K562 (cell line): ENCODE measurements around the gene ADARB2.

Source experiments
- BDP1 ChIP-seq: IDR thresholded peaks from 3 replicates; pipeline ENCODE4 v1.6.1; 2011; ENCODE audit not compliant: insufficient read length, insufficient read depth
- E2F5 ChIP-seq: sonication (generic); formaldehyde crosslinking; IDR thresholded peaks from 2 replicates; pipeline ENCODE4 v1.8.0; 2022; ENCODE audit warnings: mild to moderate bottlenecking, missing genetic modification reagents
- GTF2B ChIP-seq: IDR thresholded peaks from 2 replicates; pipeline ENCODE4 v1.6.1; 2011; ENCODE audit not compliant: insufficient read length; ENCODE audit errors: extremely low read depth
- HDAC6 ChIP-seq: IDR thresholded peaks from 2 replicates; pipeline ENCODE4 v1.6.1; 2012; ENCODE audit warnings: low read depth, mild to moderate bottlenecking, control low read depth, inconsistent platforms, low read length, moderate library complexity
- ZNF175 ChIP-seq: fragments of 200-800 bp; sonication (Bioruptor generic); IDR thresholded peaks from 2 replicates; pipeline ENCODE4 v1.6.1; 2016; ENCODE audit warnings: low read depth, mild to moderate bottlenecking, missing genetic modification characterization, missing compliant biosample characterization

GRCh38 chr10:1408651-1409367 is 328.5 kb downstream of the ADARB2 start:
- no peak for TF ChIP-seq E2F5
- TF ChIP-seq BDP1: no peak
- TF ChIP-seq HDAC6: no peak
- no peak for TF ChIP-seq ZNF175 (CRISPR knock-in tag)
- no peak for TF ChIP-seq GTF2B
